ENCODE results near the gene SPRED1.

DNA sequence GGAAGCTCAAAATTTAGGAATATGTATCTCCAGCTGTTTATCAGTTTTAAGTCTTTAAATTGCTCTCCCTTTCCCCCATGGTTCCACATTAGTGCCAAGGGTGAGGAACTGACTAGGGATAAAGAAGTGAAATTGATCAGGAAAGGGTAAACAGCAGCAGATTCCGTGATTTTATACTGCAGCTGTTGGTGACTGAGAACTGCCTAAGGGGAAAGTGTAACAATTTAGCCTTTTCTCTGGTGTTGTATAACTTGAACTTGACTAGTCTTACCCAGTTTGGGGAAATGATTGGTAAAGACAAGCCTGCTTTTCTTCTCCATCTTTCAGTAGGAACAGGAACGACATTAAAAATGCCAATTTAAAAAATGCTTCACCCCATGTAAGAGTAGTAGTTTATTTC, 5.0 kb downstream of the SPRED1 start:
- TF ChIP-seq GATA3 (IDR thresholded peaks at IDR 0.05; ENCODE audit: low read depth, low read length): no peak
- TF ChIP-seq GATA2 (IDR thresholded peaks at IDR 0.05; ENCODE audit: low read depth, low read length): no peak
